GM13977 (cell line): ENCODE data around the gene IL17C.
A peak's percentile ranks its signal among the peaks of the same experiment; 100 is the strongest.

Experiments used
- DNase-seq: peaks from one replicate; pipeline ENCODE4 v3.0.0; 2012; ENCODE audit warnings: low spot score
- in situ Hi-C: fragments of 300-500 bp; cut with MboI; formaldehyde crosslinking; loops from one replicate; pipeline ENCODE4 v1.12.0; 2022; ENCODE audit warnings: low sequenced_read_pairs, low pct_unique_long_range_greater_than_20kb, mixed read lengths, inconsistent platforms; ENCODE audit not compliant: unreplicated experiment
- TF ChIP-seq, protein P1 (sequence below): IDR thresholded peaks from 2 replicates; pipeline ENCODE4 v1.5.1; 2012; ENCODE audit warnings: mild to moderate bottlenecking, control low read depth; ENCODE audit not compliant: insufficient read depth; ENCODE audit errors: extremely low read depth, missing control alignments

IL17C gene

DNA sequence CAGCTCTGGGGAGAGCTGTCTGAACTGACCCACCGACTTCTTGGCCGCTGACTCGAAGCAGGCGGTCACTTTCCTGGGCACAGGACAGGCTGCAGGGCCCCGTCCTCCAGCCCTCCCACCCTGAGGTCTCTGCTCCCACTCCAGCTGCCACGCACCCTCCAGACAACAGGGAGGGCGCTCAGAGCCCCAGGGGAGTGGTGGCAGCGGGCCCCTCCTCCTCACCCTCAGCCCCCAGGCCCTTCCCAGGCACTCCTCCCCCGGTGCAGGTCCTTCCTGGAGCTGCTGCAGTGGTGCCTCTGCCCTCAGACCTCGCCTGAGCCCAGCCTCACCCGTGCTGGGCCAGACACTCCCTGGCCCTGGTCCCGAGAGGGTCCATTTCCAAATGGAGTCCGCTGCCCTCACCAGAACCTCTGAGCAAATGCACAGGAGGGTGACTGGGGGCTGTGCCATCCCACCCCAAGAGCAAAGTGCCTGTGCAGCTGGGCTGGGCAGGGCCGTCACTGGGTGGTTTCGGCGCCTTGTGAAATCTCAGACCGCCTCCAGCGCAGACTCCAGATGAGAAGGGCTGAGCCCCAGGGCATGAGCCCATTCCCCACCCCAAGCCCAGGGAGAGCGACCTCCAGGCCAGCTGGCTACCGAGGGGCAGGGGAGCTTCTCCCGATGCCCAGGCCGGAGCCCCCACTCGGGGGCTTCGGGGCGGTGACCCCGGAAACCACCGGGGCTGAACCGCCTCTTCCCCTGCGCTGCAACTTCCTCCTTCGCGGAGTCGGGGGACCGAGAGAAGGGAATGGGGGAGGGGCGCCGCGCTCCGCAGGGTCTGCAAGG, 11.8 kb downstream of the IL17C start:
- in situ Hi-C loops, result no loop called here
- DNase-seq, result peak; percentile 79
- TF ChIP-seq, protein P1, sequence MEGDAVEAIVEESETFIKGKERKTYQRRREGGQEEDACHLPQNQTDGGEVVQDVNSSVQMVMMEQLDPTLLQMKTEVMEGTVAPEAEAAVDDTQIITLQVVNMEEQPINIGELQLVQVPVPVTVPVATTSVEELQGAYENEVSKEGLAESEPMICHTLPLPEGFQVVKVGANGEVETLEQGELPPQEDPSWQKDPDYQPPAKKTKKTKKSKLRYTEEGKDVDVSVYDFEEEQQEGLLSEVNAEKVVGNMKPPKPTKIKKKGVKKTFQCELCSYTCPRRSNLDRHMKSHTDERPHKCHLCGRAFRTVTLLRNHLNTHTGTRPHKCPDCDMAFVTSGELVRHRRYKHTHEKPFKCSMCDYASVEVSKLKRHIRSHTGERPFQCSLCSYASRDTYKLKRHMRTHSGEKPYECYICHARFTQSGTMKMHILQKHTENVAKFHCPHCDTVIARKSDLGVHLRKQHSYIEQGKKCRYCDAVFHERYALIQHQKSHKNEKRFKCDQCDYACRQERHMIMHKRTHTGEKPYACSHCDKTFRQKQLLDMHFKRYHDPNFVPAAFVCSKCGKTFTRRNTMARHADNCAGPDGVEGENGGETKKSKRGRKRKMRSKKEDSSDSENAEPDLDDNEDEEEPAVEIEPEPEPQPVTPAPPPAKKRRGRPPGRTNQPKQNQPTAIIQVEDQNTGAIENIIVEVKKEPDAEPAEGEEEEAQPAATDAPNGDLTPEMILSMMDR, result no peak

DNA sequence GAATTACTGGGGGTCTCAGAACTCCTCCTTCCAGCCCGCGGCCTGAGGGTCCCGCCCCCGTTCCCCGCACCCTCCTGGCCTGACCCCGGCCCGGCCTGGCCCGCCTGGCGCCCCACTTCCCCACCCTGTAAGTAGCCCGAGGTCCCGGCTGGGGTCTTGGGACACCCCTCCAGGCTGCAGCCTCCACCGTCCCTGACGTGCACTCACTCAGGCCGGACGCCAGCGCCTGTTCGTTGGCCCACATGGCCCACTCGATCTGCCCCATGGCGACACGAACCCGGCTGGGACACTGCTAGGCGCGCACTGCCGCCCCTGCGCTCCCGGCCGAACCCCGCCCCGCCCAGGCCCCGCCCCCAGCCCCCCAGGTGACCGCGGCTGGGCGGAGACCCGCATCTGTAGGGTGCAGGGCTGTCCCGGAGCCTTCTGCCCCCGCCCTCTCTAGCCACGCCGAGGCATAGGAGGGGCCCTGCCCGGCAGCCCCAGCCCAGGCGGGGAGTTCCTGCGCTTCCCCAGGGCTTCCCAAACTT, 12.4 kb downstream of the IL17C start, which contains the start of gene CYBA:
Gene CYBA (minus strand): TSS at position 305 of the 527 bp plus-strand sequence. CDS start 40 bp downstream, at position 265.
- peak; percentile 99 for DNase-seq
- TF ChIP-seq, protein P1, result no peak
- in situ Hi-C loops, result no loop called here

DNA sequence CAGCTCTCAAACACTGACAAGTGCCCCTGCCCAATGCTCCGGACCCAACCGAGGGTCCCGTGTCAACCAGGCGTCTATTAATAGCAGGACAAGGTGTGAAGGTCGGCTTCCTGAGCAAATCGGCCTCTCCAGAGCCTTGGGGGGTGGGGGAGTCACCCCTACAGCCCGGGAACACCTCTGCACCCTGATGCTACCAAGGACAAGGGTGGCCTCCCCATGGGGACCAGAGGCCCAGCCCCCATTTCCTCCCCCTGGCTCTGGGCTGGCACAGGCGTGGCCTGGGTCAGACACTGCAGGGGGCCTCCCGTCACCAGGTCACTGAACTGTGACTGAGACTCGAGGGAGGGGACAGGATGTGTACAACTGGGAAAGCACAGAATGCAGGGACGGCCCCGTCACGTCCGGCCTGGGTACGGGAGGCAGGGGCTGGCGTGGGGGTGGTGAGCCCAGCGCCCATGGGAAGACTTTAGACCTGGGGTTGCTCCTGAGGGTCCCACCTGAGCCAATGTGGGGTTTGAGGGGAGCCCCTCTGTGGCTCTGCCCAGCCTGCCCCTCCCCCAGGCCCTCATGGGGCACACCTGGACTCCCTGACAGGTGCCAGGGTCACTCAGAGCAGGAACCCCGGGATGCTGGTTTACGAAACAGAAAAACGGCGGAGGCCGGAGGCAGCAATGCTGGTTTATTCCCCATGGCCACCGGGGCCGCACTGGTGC, 13.1 kb downstream of the IL17C start:
- peak; percentile 94 for DNase-seq
- in situ Hi-C loops, result no loop called here

DNA sequence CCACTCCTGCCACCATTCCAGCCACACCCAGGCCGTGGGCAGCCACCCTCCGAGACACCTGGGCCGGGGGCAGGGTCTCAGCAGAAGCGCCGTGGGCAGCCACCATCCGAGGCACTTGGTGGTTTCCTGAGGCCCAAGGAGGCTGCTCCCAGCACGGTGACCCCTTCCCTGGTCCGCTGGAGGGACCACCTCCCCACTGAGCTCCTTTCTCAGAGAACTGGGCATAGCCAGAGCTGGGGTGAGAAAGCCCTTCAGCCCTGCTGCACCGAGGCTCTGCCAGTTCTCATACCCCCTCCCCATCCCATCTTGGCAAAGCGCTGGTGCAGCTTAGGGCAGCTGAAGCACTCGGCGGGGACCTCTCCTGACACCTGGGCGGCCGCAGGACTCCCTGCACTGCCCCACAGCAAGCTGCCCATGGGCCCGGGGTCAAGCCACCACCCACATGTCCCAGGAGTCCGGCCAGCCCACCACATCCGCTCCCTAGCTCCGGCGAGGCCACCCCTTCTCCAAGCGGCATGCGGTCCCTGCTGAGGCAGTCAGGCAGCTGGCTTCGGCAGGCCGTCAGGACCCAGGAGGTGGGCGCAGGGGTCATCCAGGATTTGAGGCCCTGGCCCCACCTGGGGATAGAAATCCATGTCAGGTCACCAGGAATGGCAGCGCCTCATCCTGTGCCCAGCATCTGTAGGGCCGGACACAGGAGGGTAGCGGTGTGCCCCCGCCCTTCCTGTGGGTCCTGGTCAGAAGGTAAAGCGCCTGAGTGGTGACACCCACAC, 13.8 kb downstream of the IL17C start:
- DNase-seq, result no peak
- in situ Hi-C loops, result no loop called here
- TF ChIP-seq, protein P1, result no peak

More for the DNA sequence above, 13.1 kb downstream of the IL17C start:
- TF ChIP-seq, protein P1, result no peak

DNA sequence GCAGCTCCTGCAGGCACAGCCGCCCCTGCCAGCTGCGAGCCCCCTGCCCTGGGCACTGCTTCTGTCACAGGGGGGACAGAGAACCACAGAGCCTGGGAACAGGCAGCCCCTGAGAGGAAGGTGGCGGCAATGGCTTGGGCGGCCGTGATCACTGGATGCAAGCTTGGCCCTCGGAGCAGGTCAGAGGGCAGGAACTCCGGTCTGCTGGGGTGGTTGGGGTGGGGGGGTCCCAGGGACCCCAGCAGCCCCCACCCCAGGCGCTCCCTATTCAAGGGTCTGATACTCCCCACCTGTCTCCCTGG, 14.3 kb downstream of the IL17C start:
- in situ Hi-C loops, result no loop called here
- no peak for DNase-seq
- TF ChIP-seq, protein P1, result no peak

DNA sequence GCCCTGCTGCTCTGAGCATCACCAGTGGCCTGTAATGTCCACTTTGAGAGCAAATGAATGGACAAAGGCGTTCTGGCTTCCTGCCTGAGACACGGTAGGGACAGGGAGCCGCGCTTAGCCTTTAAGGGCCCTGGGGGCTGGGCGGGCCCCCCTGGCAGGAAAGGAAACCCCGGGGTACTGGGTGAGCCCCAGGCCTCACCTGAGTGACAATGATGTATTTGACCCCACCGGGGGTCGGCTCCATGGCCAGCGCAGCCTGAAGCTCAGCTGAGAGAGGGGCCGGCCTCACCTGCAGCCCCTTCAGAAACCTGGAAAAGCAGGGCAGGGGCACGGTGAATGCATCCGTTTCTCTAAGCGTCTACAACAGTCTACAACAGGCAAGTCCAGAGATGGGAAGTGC, 14.7 kb downstream of the IL17C start:
- TF ChIP-seq, protein P1, result no peak
- no peak for DNase-seq

More for the DNA sequence above, 14.7 kb downstream of the IL17C start:
- in situ Hi-C loops, result no loop called here
